GM21717 (cell line): ENCODE results near the gene LSS.
"Not testable (repeated sequence)": the region's sequence is repeated elsewhere in the genome, so short reads cannot be mapped to it uniquely, and the experiment has no call there.

Experiments used
- ATAC-seq: cut with Tn5 transposase; IDR thresholded peaks from one replicate; pipeline ENCODE4 v1.9.1; 2021; ENCODE audit warnings: mild to moderate bottlenecking, moderate library complexity; ENCODE audit not compliant: unreplicated experiment

Gene LSS

DNA sequence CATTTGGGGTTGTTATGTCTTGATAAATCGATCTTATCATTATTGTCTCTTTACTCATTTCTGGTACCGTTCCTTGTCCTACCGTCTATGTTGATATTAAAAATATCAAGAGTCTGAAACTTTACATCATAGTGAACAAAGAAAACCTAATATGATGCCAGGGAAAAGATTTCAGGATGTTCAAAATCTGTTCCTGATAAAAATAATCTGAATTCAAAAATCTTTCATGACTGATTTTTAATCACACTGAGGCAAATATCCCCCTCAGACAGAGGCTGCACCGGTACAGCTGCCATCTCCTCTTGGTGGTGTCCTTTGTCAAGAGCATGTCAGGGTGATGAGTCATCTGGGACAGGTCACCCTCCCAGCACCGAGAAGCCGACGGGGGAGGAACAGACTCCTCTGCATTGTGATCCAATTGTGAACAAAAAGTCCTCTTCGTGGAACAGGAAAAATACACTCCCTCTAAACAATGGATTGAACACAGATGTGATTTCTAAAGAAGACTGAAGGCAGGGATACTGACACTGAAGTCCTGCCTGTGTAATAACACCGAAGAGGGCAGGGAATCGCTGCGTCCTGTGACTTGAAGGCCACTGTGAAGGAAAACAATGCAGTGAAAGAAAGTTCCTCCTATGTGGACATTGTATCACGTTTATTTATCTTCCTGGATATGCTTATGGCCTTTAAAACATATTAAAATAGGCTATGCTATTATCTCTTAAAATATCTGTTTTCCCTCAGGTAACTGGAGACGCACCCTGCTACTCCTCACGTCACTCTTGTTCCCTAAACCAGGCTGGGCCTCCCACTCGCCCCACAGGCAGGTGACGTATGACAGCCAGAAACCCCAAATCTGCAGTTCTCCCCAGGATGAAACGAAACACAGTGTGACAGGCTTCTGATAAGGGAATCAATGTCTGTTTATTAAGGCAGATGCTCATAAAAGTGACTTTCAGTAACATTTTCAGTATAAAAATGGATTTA, 40.1 kb downstream of the LSS start:
- ATAC-seq, result no peak

DNA sequence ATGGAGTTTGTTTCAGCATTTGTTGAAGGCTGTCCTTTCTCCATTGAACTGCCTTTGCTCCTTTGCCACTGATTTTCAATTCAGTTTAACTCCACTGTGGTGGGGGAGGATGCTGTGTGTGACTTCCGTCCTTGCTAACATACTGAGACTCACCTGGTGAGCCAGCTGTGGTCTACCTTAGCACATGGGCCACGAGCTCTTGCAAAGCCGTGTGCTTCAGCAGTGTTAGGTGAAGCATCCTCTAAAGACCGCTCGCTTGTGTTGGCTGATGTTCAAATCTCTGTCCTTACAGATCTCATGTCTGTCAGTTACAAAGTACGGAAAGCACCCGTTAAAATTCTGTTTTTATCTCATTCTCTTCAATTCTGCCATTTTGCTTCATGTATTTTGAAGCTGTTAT, 40.8 kb downstream of the LSS start:
- no peak for ATAC-seq

DNA sequence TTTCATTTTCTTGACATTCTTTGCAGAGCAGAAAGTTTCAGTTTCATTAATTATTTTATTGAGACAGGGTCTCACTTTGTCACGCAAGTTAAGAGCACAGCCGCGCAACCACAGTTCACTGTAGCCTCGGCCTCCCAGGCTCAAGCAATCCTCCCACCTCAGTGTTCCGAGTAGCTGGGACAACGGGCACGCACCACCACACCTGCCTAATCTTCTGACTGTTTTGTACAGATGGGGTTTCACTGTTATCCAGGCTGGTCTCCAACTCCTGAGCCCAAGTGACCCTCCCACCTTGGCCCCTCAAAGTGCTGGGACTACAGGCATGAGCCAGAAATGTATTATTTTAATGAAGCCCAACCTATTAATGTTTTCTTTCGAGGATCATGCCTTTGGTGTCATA, 41.3 kb downstream of the LSS start:
- no peak for ATAC-seq

DNA sequence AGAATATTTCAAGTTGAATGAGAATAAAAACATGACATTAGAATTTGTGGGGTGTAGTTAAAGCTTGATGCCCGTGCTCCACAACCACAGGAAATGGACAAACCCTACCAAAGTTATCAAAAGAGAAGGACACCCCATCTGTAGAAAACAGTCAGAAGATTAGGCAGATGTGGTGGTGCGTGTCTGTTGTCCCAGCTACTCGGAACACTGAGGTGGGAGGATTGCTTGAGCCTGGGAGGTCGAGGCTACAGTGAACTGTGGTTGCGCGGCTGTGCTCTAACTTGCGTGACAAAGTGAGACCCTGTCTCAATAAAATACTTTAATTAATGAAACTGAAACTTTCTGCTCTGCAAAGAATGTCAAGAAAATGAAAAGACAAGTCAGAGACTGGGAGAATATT, 42.9 kb downstream of the LSS start:
- ATAC-seq, result no peak

DNA sequence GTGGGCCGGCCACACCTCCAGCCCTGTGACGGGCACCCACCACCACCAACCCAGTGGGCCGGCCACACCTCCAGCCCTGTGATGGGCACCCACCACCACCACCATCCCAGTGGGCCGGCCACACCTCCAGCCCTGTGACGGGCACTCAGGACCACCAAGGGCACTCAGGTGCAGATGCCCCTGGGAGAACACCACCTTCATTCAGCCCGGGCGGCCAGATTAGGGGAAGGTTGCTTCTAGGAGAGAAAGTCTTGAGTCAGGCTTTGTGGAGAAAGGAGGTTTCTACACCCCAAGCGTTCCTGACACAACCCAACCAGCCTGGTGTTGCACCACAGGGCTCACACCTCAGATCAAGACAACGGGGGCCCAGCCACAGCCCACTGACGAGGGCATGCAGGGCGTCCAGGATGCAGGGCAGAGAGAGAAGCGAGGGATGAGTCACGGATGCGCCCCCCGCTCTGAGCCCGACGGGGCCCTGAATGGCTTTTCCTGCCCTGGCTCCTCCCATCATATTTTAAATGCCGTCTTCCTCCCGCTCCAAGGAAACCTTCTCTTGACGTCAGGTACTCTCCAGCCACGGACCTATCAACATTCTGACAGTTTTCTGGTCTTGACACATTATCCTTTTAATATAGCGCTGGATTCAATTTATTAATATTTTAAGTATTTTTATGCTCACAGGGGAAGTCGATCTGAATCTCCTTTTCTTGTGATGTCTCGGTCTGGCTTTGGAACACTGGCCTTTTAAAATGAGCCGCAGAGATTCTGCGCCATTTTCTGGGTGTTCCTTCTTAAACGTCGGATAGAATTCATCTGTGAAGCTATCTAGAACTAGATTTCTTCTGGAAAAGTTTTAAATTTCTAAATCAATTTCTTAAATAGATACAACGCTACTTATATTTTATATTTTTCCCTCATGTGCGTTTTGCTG, 43.7 kb downstream of the LSS start:
- no peak for ATAC-seq

DNA sequence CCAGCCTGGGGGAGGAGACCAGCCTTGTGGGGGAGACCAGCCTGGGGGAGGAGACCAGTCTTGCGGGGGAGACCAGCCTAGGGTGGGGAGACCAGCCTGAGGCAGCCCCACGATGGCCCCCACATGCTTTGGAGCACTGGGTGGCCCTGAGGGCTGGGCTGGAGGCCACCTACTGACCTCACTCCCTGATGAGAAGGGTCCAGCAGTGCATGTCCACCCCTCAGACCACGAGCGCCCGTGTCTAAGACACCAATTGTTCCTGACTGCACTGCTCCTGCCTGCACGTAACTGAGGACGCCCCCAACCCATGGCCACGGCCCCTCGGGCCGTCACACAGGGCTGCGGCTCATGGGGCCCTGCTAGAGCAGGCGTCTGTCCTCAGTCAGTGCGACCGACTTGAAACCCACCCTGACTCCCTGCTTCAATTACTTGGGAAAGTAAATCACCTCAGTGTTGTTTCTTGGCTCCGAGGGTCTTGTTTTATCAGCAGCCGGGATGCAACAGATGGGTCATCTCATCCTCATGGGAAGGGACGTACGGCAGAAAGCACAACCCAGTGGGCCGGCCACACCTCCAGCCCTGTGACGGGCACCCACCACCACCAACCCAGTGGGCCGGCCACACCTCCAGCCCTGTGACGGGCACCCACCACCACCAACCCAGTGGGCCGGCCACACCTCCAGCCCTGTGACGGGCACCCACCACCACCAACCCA, 44.5 kb downstream of the LSS start, which contains the start of gene SPATC1L:
SPATC1L (minus strand) TSS at position 550 of the 715 bp plus-strand sequence. CDS start 1,643 bp downstream, outside the sequence.
- ATAC-seq, result no peak

DNA sequence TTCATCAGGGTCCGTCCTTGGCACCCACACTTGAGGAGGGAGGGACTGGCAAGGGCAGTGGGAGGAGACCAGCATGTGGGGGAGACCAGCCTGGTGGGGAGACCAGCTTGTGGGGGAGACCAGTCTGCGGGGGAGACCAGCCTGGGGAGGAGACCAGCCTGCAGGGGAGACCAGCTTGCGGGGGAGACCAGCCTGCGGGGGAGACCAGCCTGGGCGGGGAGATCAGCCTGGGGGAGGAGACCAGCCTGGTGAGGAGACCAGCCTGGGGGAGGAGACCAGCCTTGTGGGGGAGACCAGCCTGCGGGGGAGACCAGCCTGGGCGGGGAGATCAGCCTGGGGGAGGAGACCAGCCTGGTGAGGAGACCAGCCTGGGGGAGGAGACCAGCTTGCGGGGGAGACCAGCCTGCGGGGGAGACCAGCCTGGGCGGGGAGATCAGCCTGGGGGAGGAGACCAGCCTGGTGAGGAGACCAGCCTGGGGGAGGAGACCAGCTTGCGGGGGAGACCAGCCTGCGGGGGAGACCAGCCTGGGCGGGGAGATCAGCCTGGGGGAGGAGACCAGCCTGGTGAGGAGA, 45.2 kb downstream of the LSS start:
- ATAC-seq, result not testable (repeated sequence)

DNA sequence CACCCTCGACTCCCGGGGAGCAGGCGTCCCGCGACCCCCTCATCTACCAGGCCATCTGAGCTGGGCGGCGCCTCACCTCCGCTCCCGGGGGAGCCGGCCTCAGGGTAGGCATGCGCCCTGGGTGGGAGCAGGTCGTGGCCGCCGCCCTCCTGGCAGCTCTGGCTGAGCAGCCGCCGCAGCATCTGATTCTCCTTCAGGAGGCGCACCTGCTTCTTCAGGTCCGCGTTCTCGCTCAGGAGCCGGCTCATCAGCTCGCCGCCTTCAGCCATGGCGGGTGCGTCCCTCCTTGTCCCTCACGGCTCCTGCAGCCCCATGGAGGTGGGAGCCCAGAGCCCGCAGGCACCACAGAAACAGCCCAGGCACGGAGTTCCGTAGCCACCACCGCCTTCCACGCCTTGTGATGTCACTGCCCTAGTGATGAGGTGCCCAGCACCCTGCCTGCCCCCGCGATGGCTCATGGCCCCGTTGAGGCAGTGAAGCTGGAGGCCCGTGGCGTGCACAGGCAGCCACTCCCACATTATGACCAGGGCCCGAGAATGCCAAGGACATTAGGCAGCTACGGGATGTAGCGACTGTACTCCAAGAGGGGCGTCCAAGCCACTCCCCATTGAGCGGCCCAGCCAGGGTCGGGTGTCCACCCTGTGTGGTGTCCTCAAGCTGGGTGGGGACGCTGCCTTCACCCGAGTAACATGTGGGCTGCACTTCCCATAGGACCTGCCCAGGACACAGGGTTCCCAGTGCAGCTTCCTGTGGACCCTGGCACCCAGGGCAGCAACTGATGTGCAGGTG, 45.8 kb downstream of the LSS start:
- no peak for ATAC-seq

DNA sequence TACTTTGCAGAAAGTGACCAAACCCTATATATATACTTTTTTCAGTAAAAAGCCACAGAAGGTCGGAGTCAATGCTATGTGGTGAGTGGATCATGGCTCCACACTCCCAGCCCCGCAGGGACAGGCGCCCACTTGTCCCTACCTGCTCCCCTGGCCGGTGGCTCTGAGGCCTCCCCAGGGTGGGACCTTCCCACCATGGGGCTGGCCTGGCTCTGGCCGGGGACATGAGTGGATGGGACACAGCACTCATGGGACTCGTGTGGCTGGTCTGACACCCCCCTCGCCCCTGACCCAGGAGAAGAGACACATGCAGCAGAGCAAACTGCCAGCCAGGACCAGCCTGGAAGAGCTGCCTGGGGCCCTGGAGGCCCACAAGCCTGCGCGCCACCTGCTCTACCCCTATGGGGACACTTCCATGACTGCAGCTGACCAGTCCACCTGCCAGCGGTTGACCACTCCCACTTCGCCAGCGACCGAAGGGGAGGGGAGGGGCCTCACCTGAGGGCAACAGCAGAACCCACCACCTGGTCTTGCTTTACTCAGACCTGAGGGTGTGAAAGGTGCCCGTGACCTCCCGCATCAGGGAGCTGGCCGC, 46.5 kb downstream of the LSS start:
- ATAC-seq, result no peak

DNA sequence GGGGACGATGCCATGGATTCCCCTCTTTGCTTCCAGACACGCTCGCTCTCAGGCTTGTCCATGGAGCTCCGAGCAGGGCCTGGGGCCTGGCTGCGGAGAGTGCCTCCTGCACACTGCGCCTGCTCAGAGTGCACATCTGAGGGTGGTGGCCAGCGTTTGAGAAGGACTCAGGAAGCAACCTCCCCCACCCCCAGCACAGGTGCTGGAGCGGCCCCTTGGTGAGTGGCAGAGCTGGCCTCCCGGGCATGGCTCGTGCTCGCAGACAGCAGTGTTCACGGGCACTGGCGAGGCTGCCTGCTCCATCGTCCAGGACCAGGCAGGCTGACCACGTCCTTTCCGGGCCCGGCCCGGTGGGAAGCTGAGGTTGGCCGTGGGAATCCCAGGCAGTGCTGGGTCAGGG, 47.1 kb downstream of the LSS start:
- ATAC-seq, result no peak

DNA sequence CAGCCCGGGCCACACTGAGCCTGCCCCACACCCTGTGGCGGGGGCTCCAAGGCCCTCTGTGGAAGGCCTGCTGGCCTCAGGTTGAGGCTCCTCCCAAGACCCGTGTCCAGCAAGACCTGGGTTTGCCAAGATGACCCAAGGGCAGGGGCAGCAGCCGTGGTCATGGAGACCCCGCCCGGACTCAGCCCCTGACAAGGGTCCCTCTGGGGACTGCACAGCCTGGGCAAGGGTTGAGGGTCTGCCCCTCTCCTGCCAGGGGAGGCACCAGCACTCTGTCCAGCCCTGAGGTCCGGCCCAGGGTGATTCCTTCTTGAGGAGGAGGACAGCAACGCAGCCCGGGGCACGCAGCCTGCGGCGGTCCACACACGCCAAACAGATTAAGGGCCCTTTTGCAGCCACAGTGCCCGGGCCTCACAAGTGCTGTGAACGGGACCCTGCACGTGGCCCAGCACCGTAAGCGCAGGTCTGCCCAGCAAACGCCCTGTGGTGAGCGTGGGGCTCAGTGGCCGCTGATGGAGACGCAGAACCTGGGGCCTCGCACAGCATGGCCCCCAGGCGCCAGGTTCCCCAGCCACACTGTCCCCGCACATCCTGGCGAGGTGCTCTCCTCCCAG, 47.7 kb downstream of the LSS start:
- ATAC-seq, result no peak

DNA sequence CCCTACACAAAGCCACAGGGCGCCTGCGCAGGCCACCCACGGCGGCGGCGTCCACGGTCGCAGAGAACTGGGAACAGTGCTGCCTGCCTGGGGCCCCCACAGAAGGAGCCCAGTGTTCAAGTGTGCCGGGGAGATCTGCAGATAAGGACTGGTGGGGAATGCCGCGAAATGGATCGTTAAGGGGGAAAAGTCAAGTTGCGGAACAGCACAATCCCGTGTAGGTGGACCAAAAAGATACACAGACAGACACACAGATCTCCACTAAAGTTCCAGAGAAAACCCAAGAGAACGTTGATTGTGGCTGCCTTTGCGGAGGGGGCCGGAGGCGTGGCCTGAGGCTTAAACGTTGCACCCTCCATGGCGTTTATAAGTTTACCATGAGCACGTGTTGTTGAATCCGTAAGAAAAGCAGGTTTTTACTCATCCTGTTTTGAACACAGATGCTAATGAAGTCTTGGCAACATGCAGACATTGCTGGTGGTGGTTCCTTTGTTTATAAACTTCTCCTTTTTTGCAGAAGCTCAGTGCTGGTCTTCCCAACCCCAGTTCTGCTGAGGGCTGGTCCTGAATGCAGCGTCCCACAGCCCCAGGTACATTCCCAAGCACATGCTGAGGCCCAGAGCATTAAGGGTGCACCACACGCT, 48.4 kb downstream of the LSS start:
- ATAC-seq, result no peak

DNA sequence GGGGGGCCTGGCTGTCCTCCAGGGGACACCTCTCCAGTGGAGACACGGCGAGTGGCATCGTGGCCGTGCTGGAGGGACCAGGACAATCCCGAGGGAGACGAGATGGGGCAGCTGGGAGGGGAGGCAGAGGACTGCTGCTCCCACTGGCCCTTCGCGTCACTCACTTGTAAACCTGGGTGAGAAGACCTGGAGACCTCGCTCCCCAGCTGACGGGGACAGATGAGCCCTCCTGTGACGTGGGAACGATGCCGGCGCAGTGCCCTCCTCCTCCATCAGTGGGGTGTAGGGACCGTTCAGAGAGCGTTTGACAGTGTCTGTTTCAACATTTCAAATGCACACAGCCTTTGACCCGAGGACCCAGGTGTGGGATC, 48.9 kb downstream of the LSS start:
- no peak for ATAC-seq

DNA sequence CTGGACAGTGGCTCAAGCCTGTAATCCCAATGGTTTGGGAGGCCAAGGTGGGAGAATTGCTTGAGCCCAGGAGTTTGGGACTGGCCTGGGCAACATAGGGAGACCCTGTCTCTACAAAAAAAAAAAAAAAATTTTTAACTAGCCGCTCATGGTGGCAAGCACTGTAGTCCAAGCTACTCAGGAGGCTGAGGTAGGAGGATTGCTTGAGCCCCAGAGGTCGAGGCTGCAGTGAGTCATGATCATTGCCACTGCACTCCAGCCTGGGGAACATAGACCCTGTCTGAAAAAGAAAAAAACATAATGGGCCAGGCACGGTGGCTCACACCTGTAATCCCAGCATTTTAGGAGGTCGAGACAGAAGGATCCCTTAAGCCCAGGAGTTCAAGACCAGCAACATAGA, 49.6 kb downstream of the LSS start:
- ATAC-seq, result no peak

DNA sequence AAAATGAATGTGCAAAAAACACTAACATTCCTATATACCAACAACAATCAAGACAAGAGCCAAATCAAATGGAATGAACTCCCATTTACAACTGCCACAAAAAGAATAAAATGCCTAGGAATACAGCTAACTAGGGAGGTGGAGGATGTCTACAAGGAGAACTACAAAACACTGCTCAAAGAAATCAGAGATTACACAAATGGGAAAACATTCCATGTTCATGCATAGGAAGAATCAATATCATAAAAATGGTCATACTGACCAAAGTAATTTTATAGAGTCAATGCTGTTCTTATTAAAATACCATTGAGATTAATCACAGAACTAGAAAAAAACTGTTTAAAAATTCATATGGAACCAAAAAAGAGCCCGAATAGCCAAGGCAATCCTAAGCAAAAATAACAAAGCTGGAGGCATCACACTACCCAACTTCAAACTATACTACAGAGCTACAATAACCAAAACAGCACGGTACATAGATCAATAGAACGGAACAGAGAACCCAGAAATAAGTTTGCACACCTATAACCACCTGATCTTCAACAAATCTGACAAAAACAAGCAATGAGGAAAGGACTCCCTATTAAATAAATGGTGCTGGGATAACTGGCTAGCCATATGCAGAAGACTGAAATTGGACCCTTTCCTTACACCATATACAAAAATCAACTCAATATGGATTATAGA, 52.0 kb downstream of the LSS start:
- not testable (repeated sequence) for ATAC-seq

DNA sequence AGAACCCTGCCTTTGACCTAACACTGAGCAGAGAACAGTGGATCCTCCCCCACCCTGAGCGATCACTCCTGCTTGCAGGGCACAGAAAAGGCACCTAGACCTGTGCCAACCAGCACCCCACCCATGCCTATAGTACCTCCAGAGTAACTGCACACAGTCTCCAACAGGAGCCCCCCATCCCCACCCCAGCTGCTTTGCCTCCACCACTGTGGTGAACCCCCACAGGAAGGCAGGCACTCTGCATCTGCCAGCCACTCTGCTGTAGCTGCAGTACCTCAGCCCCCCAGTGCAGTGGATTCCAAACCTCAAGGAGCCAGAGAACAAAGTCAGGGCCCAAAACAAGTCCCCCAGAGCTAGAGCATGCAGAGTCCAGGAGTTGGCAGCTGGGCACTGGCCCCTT, 55.0 kb downstream of the LSS start:
- ATAC-seq, result no peak

DNA sequence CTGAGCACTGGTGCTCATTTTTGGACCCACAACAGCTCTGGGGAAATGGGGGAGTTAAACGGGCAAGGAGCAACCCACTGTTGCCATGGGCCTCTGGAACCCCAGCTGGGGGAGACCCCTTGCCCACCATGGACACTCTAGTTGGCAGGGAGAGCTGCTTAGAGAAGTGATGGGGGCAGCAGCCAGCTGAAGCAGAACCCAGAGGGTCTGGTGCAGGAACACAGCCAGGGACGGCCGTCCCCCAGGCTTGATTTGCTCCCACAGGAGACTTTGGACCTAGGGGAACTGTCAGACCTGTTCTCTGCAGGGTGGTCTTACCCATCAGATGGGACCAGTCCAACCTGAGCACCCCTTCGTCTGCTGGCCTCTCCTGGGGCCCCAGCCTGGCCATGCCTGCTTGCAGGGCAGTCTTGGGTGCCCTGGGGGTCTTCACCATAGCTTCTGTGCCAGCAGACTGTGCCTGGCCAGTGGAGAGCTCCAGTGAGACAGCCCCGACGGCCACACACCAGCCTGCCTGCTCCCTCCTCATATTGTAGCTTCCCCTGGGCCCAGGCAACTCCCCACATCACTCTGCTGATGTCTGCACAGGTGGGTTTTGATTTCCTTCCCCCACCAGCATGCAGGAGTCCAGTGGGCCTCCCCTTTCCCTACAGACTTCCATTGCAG, 55.6 kb downstream of the LSS start:
- ATAC-seq, result no peak
